ENCODE results near the gene GLCCI1. TPM values are rescaled to one million over a fixed set of nuclear protein-coding genes. Genes with fewer than 3 reads are reported as not detected.

The GLCCI1 gene
- total and polyA plus RNA-seq, 10 of the 15 experiments (the other 5 are each of a cell fraction or from before 2014, with no cell fraction given) = 12.6 to 92.0 (median 27.6) TPM

DNA sequence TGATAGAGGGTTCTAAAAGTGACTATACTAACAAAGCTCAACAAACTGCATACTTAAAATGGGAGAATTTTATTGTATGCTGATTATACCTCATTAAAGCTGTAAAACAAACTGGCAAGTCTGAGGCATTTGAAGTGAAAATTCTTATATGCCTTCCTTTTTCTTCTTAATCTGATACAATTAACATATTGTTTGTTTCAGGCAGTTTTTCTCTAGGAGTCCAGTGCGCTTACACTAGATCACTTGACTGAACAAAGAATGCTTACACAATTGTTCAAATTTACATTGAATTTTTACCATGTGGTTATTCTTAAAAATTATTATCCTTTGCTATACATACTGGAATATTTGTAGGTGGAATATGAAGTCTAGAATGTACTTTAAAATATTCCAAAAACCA, 89.0 kb downstream of the GLCCI1 start (continued):
- TF ChIP-seq, protein P1, sequence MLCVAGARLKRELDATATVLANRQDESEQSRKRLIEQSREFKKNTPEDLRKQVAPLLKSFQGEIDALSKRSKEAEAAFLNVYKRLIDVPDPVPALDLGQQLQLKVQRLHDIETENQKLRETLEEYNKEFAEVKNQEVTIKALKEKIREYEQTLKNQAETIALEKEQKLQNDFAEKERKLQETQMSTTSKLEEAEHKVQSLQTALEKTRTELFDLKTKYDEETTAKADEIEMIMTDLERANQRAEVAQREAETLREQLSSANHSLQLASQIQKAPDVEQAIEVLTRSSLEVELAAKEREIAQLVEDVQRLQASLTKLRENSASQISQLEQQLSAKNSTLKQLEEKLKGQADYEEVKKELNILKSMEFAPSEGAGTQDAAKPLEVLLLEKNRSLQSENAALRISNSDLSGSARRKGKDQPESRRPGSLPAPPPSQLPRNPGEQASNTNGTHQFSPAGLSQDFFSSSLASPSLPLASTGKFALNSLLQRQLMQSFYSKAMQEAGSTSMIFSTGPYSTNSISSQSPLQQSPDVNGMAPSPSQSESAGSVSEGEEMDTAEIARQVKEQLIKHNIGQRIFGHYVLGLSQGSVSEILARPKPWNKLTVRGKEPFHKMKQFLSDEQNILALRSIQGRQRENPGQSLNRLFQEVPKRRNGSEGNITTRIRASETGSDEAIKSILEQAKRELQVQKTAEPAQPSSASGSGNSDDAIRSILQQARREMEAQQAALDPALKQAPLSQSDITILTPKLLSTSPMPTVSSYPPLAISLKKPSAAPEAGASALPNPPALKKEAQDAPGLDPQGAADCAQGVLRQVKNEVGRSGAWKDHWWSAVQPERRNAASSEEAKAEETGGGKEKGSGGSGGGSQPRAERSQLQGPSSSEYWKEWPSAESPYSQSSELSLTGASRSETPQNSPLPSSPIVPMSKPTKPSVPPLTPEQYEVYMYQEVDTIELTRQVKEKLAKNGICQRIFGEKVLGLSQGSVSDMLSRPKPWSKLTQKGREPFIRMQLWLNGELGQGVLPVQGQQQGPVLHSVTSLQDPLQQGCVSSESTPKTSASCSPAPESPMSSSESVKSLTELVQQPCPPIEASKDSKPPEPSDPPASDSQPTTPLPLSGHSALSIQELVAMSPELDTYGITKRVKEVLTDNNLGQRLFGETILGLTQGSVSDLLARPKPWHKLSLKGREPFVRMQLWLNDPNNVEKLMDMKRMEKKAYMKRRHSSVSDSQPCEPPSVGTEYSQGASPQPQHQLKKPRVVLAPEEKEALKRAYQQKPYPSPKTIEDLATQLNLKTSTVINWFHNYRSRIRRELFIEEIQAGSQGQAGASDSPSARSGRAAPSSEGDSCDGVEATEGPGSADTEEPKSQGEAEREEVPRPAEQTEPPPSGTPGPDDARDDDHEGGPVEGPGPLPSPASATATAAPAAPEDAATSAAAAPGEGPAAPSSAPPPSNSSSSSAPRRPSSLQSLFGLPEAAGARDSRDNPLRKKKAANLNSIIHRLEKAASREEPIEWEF (IDR thresholded peaks at IDR 0.05; ENCODE audit: insufficient replicate concordance, low read depth, low read length) = no peak

DNA sequence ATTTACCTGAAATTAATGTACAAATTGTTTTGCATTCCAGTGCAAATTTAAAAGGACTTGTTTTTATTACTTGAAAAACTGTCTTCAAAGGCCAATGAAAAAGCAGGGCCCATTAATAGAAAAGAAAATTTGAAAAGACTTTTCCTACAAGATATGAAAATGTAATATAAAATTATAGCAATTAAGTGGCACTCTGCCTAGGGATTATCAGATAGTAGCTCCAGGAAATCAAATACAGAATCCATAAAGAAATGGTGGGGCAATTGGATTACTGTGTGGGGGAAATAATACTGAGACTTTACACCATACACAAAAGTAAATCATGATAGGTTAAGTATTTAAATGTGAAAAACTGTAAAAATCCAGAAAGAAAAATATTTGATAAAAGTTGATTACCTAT, 89.7 kb downstream of the GLCCI1 start:
- H3K4me1 ChIP-seq (ENCODE audit: control insufficient read depth, insufficient read depth, low read length) = no peaks in the 10 kb centered on the region
- peaks cover 5% of the 10 kb centered on the region; the same call in 2 of the 3 replicates for H3K9me3 ChIP-seq (replicated peaks; ENCODE audit: control insufficient read depth, insufficient read depth, low read length)
- H3K27me3 ChIP-seq (replicated peaks in 1 of 2; ENCODE audit: control insufficient read depth in 2 of 2, insufficient read depth in 2 of 2, low read length in 1 of 2) = no peaks in the 10 kb centered on the region
- FAIRE-seq (no peak), DNase-seq (ENCODE audit: low read depth, low spot score) (no peak), ATAC-seq (no peak)
- H3K79me2 ChIP-seq (ENCODE audit: control insufficient read depth, insufficient read depth, low read length) = no peaks in the 10 kb centered on the region; the same call in 1 of the 2 replicates
- no peak overlapping the region for H3K4me2 ChIP-seq (ENCODE audit: control insufficient read depth, insufficient read depth)
- intact Hi-C loops (cut with micrococcal nuclease; ENCODE audit: unreplicated experiment) (no loop called here), in situ Hi-C loops (cut with MboI) (no loop called here)
- no peak overlapping the region for H3K4me3 ChIP-seq
- no peak overlapping the region for H3K9ac ChIP-seq (ENCODE audit: control insufficient read depth, insufficient read depth, low read length)
- no peaks in the 10 kb centered on the region for H4K20me1 ChIP-seq (ENCODE audit: control insufficient read depth, insufficient read depth)
- no peak overlapping the region for H2AFZ ChIP-seq (ENCODE audit: control insufficient read depth, low read depth, low read length)
- ChIA-PET RAD21 (ENCODE audit: unreplicated experiment) (interaction anchor here (0.7 to 2.0 kb wide), 2 partner anchors 67 to 120 kb away, joined by 3 to 4 read pairs; no protein-coding TSS in a partner anchor), SMC1A (ENCODE audit: uncharacterized antibody, unreplicated experiment) (no interaction called here), POLR2A (no interaction called here), CTCF (no interaction called here)
- no TSS peak for BruUV-seq (replicated peaks)
- H3K36me3 ChIP-seq (ENCODE audit: control insufficient read depth in 2 of 2, insufficient read depth in 2 of 2, low read length in 1 of 2) = peaks cover 4 to 33% of the 10 kb centered on the region in 2 experiments
- H3K27ac ChIP-seq (ENCODE audit: control insufficient read depth, insufficient read depth) = no peak overlapping the region
- TF ChIP-seq GATAD2B (conservative IDR thresholded peaks at IDR 0.05; ENCODE audit: low read depth) = no peak
- no peak for TF ChIP-seq JUND (IDR thresholded peaks at IDR 0.05; ENCODE audit: low read depth, low read length)
- TF ChIP-seq NKRF (conservative IDR thresholded peaks at IDR 0.05) = no peak
- no peak for TF ChIP-seq CBX3 (IDR thresholded peaks at IDR 0.05; ENCODE audit: borderline replicate concordance, low read depth)
- TF ChIP-seq, protein P2, sequence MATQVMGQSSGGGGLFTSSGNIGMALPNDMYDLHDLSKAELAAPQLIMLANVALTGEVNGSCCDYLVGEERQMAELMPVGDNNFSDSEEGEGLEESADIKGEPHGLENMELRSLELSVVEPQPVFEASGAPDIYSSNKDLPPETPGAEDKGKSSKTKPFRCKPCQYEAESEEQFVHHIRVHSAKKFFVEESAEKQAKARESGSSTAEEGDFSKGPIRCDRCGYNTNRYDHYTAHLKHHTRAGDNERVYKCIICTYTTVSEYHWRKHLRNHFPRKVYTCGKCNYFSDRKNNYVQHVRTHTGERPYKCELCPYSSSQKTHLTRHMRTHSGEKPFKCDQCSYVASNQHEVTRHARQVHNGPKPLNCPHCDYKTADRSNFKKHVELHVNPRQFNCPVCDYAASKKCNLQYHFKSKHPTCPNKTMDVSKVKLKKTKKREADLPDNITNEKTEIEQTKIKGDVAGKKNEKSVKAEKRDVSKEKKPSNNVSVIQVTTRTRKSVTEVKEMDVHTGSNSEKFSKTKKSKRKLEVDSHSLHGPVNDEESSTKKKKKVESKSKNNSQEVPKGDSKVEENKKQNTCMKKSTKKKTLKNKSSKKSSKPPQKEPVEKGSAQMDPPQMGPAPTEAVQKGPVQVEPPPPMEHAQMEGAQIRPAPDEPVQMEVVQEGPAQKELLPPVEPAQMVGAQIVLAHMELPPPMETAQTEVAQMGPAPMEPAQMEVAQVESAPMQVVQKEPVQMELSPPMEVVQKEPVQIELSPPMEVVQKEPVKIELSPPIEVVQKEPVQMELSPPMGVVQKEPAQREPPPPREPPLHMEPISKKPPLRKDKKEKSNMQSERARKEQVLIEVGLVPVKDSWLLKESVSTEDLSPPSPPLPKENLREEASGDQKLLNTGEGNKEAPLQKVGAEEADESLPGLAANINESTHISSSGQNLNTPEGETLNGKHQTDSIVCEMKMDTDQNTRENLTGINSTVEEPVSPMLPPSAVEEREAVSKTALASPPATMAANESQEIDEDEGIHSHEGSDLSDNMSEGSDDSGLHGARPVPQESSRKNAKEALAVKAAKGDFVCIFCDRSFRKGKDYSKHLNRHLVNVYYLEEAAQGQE (IDR thresholded peaks at IDR 0.05; ENCODE audit: low read depth, low read length) = no peak
- no peak for TF ChIP-seq SMARCA5 (IDR thresholded peaks at IDR 0.05)
- no peak for TF ChIP-seq FOXM1 (IDR thresholded peaks at IDR 0.05; ENCODE audit: low read depth, low read length)
- no peak for TF ChIP-seq MYB (IDR thresholded peaks at IDR 0.05; ENCODE audit: borderline replicate concordance, low read depth, low read length)
- no peak for TF ChIP-seq ZNF384 (IDR thresholded peaks at IDR 0.05; ENCODE audit: borderline replicate concordance, low read depth, low read length)
- TF ChIP-seq BHLHE40 (IDR thresholded peaks at IDR 0.05; ENCODE audit: borderline replicate concordance in 1 of 2, low read depth in 2 of 2, low read length in 1 of 2) = no peak
- TF ChIP-seq MEF2B (IDR thresholded peaks at IDR 0.05; ENCODE audit: partially characterized antibody, poor library complexity, severe bottlenecking) = no peak
